Nephron (organoid): Measurements from ENCODE around the gene WAC.
"Not testable (repeated sequence)": the region's sequence is repeated elsewhere in the genome, so short reads cannot be mapped to it uniquely, and the experiment has no call there.

Experiments used
- H3K27ac Mint-ChIP-seq, 3 experiments: 2 replicates each; pipeline ENCODE4 v1.8.0; 2020; ENCODE audit warnings: mixed read lengths in 3 of 3, mild to moderate bottlenecking in 2 of 3, moderate library complexity in 1 of 3
- H3K27me3 Mint-ChIP-seq: 2 replicates; pipeline ENCODE4 v1.8.0; 2021; ENCODE audit warnings: low read depth, mild to moderate bottlenecking, moderate library complexity, mixed read lengths
- H3K36me3 Mint-ChIP-seq: 2 replicates; pipeline ENCODE4 v1.8.0; 2020; ENCODE audit warnings: low read depth, mixed read lengths
- H3K4me1 Mint-ChIP-seq: 2 replicates; pipeline ENCODE4 v1.8.0; 2020; ENCODE audit warnings: mixed read lengths
- H3K4me3 Mint-ChIP-seq, 3 experiments: 2 replicates each; pipeline ENCODE4 v1.8.0; 2020; ENCODE audit warnings: mild to moderate bottlenecking in 3 of 3, mixed read lengths in 3 of 3, moderate library complexity in 2 of 3
- H3K9me3 Mint-ChIP-seq: 2 replicates; pipeline ENCODE4 v1.8.0; 2020; ENCODE audit warnings: mixed read lengths
- CTCF ChIP-seq, 3 experiments: fragments of 200-600 bp; sonication (generic); IDR thresholded peaks; one replicate each; pipeline ENCODE4 v1.5.0; 2021; ENCODE audit warnings: antibody characterized with exemption in 3 of 3; ENCODE audit not compliant: unreplicated experiment in 3 of 3

Gene WAC

GRCh38 chr10:28638392-28638791 lies 105.5 kb downstream of the WAC start:
- Mint-ChIP-seq H3K4me1 (no peaks in the 10 kb centered on the region), H3K9me3 (no peaks in the 10 kb centered on the region), H3K36me3 (no peaks in the 10 kb centered on the region), H3K4me3 (no peak overlapping the region), H3K27ac (no peak overlapping the region), H3K27me3 (peaks cover 10% of the 10 kb centered on the region)
- TF ChIP-seq CTCF (IDR thresholded peaks at IDR 0.05; ENCODE audit: unreplicated experiment in 3 of 3): no peak

- H3K4me3 Mint-ChIP-seq: no peak overlapping the region
- no peaks in the 10 kb centered on the region for H3K9me3 Mint-ChIP-seq
- no peak for TF ChIP-seq CTCF (IDR thresholded peaks at IDR 0.05; ENCODE audit: unreplicated experiment in 3 of 3)
- H3K27me3 Mint-ChIP-seq: peaks cover 14% of the 10 kb centered on the region
- H3K4me1 Mint-ChIP-seq: no peaks in the 10 kb centered on the region
- no peaks in the 10 kb centered on the region for H3K36me3 Mint-ChIP-seq
- no peak overlapping the region for H3K27ac Mint-ChIP-seq
These were observed 107.6 kb downstream of the WAC start for GRCh38 chr10:28640551-28640950.

- H3K27ac Mint-ChIP-seq: no peak overlapping the region
- H3K36me3 Mint-ChIP-seq: no peaks in the 10 kb centered on the region
- H3K27me3 Mint-ChIP-seq: peaks cover 14% of the 10 kb centered on the region
- no peaks in the 10 kb centered on the region for H3K4me1 Mint-ChIP-seq
- H3K9me3 Mint-ChIP-seq: no peaks in the 10 kb centered on the region
- H3K4me3 Mint-ChIP-seq: no peak overlapping the region
- no peak for TF ChIP-seq CTCF (IDR thresholded peaks at IDR 0.05; ENCODE audit: unreplicated experiment in 3 of 3)
These were observed 111.7 kb downstream of the WAC start for GRCh38 chr10:28644647-28645046.

GRCh38 chr10:28652106-28652505 lies 119.2 kb downstream of the WAC start:
- TF ChIP-seq CTCF (IDR thresholded peaks at IDR 0.05; ENCODE audit: unreplicated experiment in 3 of 3): no peak
- Mint-ChIP-seq H3K9me3 (peaks cover 2% of the 10 kb centered on the region), H3K27me3 (peaks cover 6% of the 10 kb centered on the region), H3K27ac (no peak overlapping the region), H3K4me1 (no peaks in the 10 kb centered on the region), H3K4me3 (no peak overlapping the region), H3K36me3 (no peaks in the 10 kb centered on the region)

GRCh38 chr10:28652703-28653102 lies 119.8 kb downstream of the WAC start:
- H3K4me1 Mint-ChIP-seq: no peaks in the 10 kb centered on the region
- peaks cover 2% of the 10 kb centered on the region for H3K9me3 Mint-ChIP-seq
- H3K4me3 Mint-ChIP-seq: no peak overlapping the region
- no peak overlapping the region for H3K27ac Mint-ChIP-seq
- H3K27me3 Mint-ChIP-seq: peaks cover 6% of the 10 kb centered on the region
- TF ChIP-seq CTCF (IDR thresholded peaks at IDR 0.05; ENCODE audit: unreplicated experiment in 3 of 3): no peak
- no peaks in the 10 kb centered on the region for H3K36me3 Mint-ChIP-seq

- not testable (repeated sequence) for H3K9me3 Mint-ChIP-seq, H3K4me3 Mint-ChIP-seq, H3K36me3 Mint-ChIP-seq, H3K4me1 Mint-ChIP-seq, H3K27ac Mint-ChIP-seq
- H3K27me3 Mint-ChIP-seq: peaks cover 12% of the 10 kb centered on the region
These were observed 125.9 kb downstream of the WAC start for GRCh38 chr10:28658824-28659223.
